K562 (cell line): ENCODE data around the gene UBE2L6. TPM values are rescaled to one million over a fixed set of nuclear protein-coding genes. Genes with fewer than 3 reads are reported as not detected.

Experiments used
- ATAC-seq: fragments of 200-7000 bp; cut with Tn5 transposase; 3 replicates; pipeline ENCODE4 v1.9.1; 2020; ENCODE audit warnings: moderate library complexity
- BruUV-seq: library from RNA; stranded (reverse); fragments of 400-500 nt; replicated peaks from 2 replicates; lab custom pipeline; 2021; lab: Mats Ljungman, UMichigan
- CTCF ChIA-PET: fragments of 300-600 bp; formaldehyde crosslinking; extraction: SDS; loops from one replicate; lab custom pipeline; 2021; ENCODE audit warnings: low intra/inter-chr PET ratio; lab: Yijun Ruan, JAX
- POLR2A ChIA-PET: fragments of 300-600, 350-650 bp; sonication (Branson Sonifier 250); formaldehyde crosslinking; extraction: SDS; loops from one replicate; lab custom pipeline; 2021; ENCODE audit warnings: antibody characterized with exemption, inconsistent platforms; lab: Yijun Ruan, JAX
- DNase-seq, 4 experiments: peaks; one replicate each; pipeline versions ENCODE4 v3.0.0 to v3.0.0-alpha.2; 2011 to 2018; ENCODE audit warnings: low spot score in 3 of 4, mixed read lengths in 3 of 4; ENCODE audit errors: extremely low read depth in 1 of 4
- FAIRE-seq: peaks from 2 replicates; lab custom pipeline; 2011; peaks lifted over from hg19 to GRCh38; lab: Jason Lieb, UNC
- H2AFZ ChIP-seq: 2 replicates; pipeline ENCODE4 v1.6.0; 2011; ENCODE audit warnings: low read depth, low read length, control low read depth, inconsistent platforms
- H3K27ac ChIP-seq: fragments of 200-600 bp; 3 replicates; pipeline ENCODE4 v1.8.0; 2011; ENCODE audit warnings: low read depth, mild to moderate bottlenecking, control low read depth, inconsistent platforms, low read length, moderate library complexity, mixed read lengths; ENCODE audit errors: extremely low read depth
- H3K27me3 ChIP-seq, 2 experiments: fragments of 300-600 bp in 1 of 2; 2 replicates in 1 of 2; 3 replicates in 1 of 2; pipeline versions ENCODE4 v1.6.0 to v1.8.0; 2011; ENCODE audit warnings: inconsistent platforms in 2 of 2, low read length in 2 of 2, mild to moderate bottlenecking in 1 of 2, mixed read lengths in 1 of 2, moderate library complexity in 1 of 2; ENCODE audit not compliant: control insufficient read depth in 2 of 2, insufficient read depth in 2 of 2
- H3K36me3 ChIP-seq: fragments of 300-600 bp; 3 replicates; pipeline ENCODE4 v1.8.0; 2011; ENCODE audit warnings: mild to moderate bottlenecking, low read length, inconsistent platforms; ENCODE audit not compliant: control insufficient read depth, insufficient read depth
- H3K4me1 ChIP-seq, 2 experiments: fragments of 200-600 bp in 1 of 2; replicated peaks in 1 of 2; 2 replicates in 1 of 2; 3 replicates in 1 of 2; pipeline versions ENCODE4 v1.5.1 to v1.8.0; 2011; ENCODE audit warnings: inconsistent platforms in 2 of 2, low read length in 2 of 2, mild to moderate bottlenecking in 1 of 2, mixed read lengths in 1 of 2, moderate library complexity in 1 of 2; ENCODE audit not compliant: control insufficient read depth in 2 of 2, insufficient read depth in 2 of 2
- H3K4me2 ChIP-seq: 2 replicates; pipeline ENCODE4 v1.6.1; 2011; ENCODE audit warnings: low read length, control low read depth, inconsistent platforms, mixed read lengths; ENCODE audit not compliant: insufficient read depth
- H3K4me3 ChIP-seq: fragments of 200-600 bp; sonication (generic), shearing (Covaris generic); 2 replicates; pipeline ENCODE4 v1.5.1; 2016; ENCODE audit warnings: control low read depth, inconsistent platforms
- H3K79me2 ChIP-seq: fragments of 200-600 bp; 3 replicates; pipeline ENCODE4 v1.8.0; 2011; ENCODE audit warnings: low read length, inconsistent platforms; ENCODE audit not compliant: control insufficient read depth, insufficient read depth
- H3K9ac ChIP-seq, 2 experiments: 2 replicates each; pipeline versions ENCODE4 v1.6.0 to v1.6.1; 2011; ENCODE audit warnings: low read depth in 2 of 2, low read length in 2 of 2, control low read depth in 1 of 2, inconsistent platforms in 1 of 2, mild to moderate bottlenecking in 1 of 2, mixed read lengths in 1 of 2; ENCODE audit not compliant: insufficient read depth in 1 of 2
- H3K9me1 ChIP-seq: one replicate; pipeline ENCODE4 v1.6.0; 2011; ENCODE audit warnings: inconsistent platforms, mild to moderate bottlenecking, low read length, moderate library complexity; ENCODE audit not compliant: control insufficient read depth, insufficient read depth
- H3K9me3 ChIP-seq: replicated peaks from 2 replicates; pipeline ENCODE4 v1.5.1; 2011; ENCODE audit warnings: low read depth, low read length, inconsistent platforms; ENCODE audit not compliant: control insufficient read depth, insufficient read depth
- H4K20me1 ChIP-seq: replicated peaks from 2 replicates; pipeline ENCODE4 v1.6.1; 2011; ENCODE audit warnings: low read length, inconsistent platforms, mixed read lengths; ENCODE audit not compliant: control insufficient read depth, insufficient read depth
- ATF1 ChIP-seq, 2 experiments: fragments of 450-650 bp in 1 of 2; IDR thresholded peaks; 2 replicates each; pipeline ENCODE4 v1.6.1; 2016; ENCODE audit warnings: missing compliant biosample characterization in 1 of 2, missing genetic modification characterization in 1 of 2
- CREM ChIP-seq: IDR thresholded peaks from 2 replicates; pipeline ENCODE4 v1.6.1; 2014; ENCODE audit warnings: antibody characterized with exemption, low read depth
- FOXA1 ChIP-seq: fragments of 450-650 bp; IDR thresholded peaks from 2 replicates; pipeline ENCODE4 v1.6.1; 2016; ENCODE audit warnings: mild to moderate bottlenecking, borderline replicate concordance
- GABPB1 ChIP-seq: sonication (generic); formaldehyde crosslinking; IDR thresholded peaks from 2 replicates; pipeline ENCODE4 v1.8.0; 2022; ENCODE audit warnings: mild to moderate bottlenecking, missing genetic modification reagents
- HMBOX1 ChIP-seq: sonication (generic); IDR thresholded peaks from 2 replicates; pipeline ENCODE4 v1.6.1; 2016
- NR1H2 ChIP-seq: sonication (generic); formaldehyde crosslinking; IDR thresholded peaks from 2 replicates; pipeline ENCODE4 v1.4.0; 2020; ENCODE audit warnings: mild to moderate bottlenecking, missing genetic modification reagents
- RAD21 ChIP-seq, 2 experiments: fragments of 250-450 bp in 1 of 2; fragments of 450-650 bp in 1 of 2; sonication (Bioruptor Pico) in 1 of 2; formaldehyde crosslinking in 1 of 2; IDR thresholded peaks in 1 of 2; conservative IDR thresholded peaks in 1 of 2; 2 replicates each; pipeline versions ENCODE4 v1.4.0 to v1.8.0; 2020 to 2022; ENCODE audit warnings: mild to moderate bottlenecking in 2 of 2, moderate library complexity in 1 of 2
- SMARCA4 ChIP-seq: fragments of 450-650 bp; IDR thresholded peaks from 2 replicates; pipeline ENCODE4 v1.6.1; 2016
- SNAPC5 ChIP-seq: fragments of 250-450 bp; sonication (Bioruptor Pico); IDR thresholded peaks from 2 replicates; pipeline ENCODE4 v1.8.0; 2021; ENCODE audit warnings: moderate library complexity, mild to moderate bottlenecking, inconsistent platforms
- ZKSCAN1 ChIP-seq: fragments of 150-350 bp; IDR thresholded peaks from 2 replicates; pipeline ENCODE4 v1.6.1; 2016; ENCODE audit warnings: low read depth, low read length
- ZNF407 ChIP-seq: fragments of 450-650 bp; IDR thresholded peaks from 2 replicates; pipeline ENCODE4 v1.6.1; 2016; ENCODE audit warnings: low read depth
- WGBS: fragments of 100-300 bp; shearing (Covaris generic); methylation state at CpG from one replicate; pipeline ENCODE4 v1.1.6; 2016; ENCODE audit warnings: low coverage, mixed read lengths; ENCODE audit not compliant: insufficient coverage; ENCODE audit errors: missing lambda C conversion rate; 5-methylcytosine and 5-hydroxymethylcytosine counted together
- in situ Hi-C: fragments of 300-500 bp; cut with MboI; formaldehyde crosslinking; loops from 4 replicates; pipeline ENCODE4 v1.15.0; 2018; ENCODE audit warnings: inconsistent platforms, mixed read lengths
- intact Hi-C: fragments of 100-400 bp; cut with micrococcal nuclease; formaldehyde crosslinking; loops from 2 replicates; pipeline ENCODE4 v1.14.2; 2022
- polyA plus RNA-seq, 8 experiments: library from polyadenylated mRNA; depleted of rRNA in 4 of 8; stranded (reverse) in 5 of 8; unstranded in 3 of 8; fragments of >200 nt; fragmentation: Nextera tagmentation in 2 of 8; fragmentation: Illumina TruSeq in 1 of 8; extraction: Ambion mirVana in 2 of 8; extraction: Trizol in 1 of 8; gene quantifications; 2 replicates each; pipeline versions ENCODE4 v1.2.1 to v1.2.3, GENCODE V29; 2011 to 2014; ENCODE audit warnings: inconsistent platforms in 1 of 8, missing spikeins in 1 of 8
- total RNA-seq, 7 experiments: library from RNA; depleted of rRNA in 6 of 7; stranded (reverse); fragments of >200 nt in 6 of 7; fragmentation: Illumina TruSeq in 2 of 7; extraction: Trizol in 2 of 7; gene quantifications; 2 replicates each; pipeline versions ENCODE4 v1.2.1 to v1.2.3, GENCODE V29; 2011 to 2021; ENCODE audit warnings: low replicate concordance in 1 of 7

The UBE2L6 gene
- total and polyA plus RNA-seq, 9 of the 15 experiments (the other 6 are each of a cell fraction or from before 2014, with no cell fraction given) = 5.9 to 24.9 (median 9.7) TPM

GRCh38 chr11:57568330-57568766 lies 876 bp upstream of the UBE2L6 start:
- POLR2A ChIA-PET = interaction anchor here (1.0 to 1.2 kb wide), 3 partner anchors 24 to 108 kb away, joined by 3 read pairs; no protein-coding TSS in a partner anchor
- peak overlapping the region; percentile 97 for H3K4me2 ChIP-seq
- no peaks in the 10 kb centered on the region for H3K9me3 ChIP-seq
- H2AFZ ChIP-seq = peak overlapping the region; percentile 100
- H3K36me3 ChIP-seq = no peaks in the 10 kb centered on the region
- H3K79me2 ChIP-seq = no peaks in the 10 kb centered on the region; the same call in 2 of the 3 replicates
- H3K27ac ChIP-seq = no peak overlapping the region; the same call in 2 of the 3 replicates
- CTCF ChIA-PET = interaction anchor here (1.0 to 4.9 kb wide), 7 partner anchors 73 to 232 kb away, joined by 3 to 37 read pairs (median 4); no protein-coding TSS in a partner anchor
- BruUV-seq = TSS peak; percentile 35
- in situ Hi-C loops = loop anchor here (5.0 kb wide), 1 partner anchor 74 kb away; no protein-coding TSS in a partner anchor
- WGBS = 32% methylated on average over 6 of the region's 6 CpGs
- DNase-seq = peak in 1 of 4 experiments; percentile 85
- ATAC-seq = peak; percentile 26
- no peaks in the 10 kb centered on the region for H4K20me1 ChIP-seq
- H3K4me1 ChIP-seq = peaks cover 12 to 19% of the 10 kb centered on the region in 2 experiments; a peak in 4 of 5 replicates
- peak overlapping the region; percentile 76 to 96 for H3K9ac ChIP-seq
- no peaks in the 10 kb centered on the region; a peak in 1 of 5 replicates for H3K27me3 ChIP-seq
- intact Hi-C loops = loop anchor here (1.0 to 10.0 kb wide), 2 partner anchors 73 to 236 kb away; no protein-coding TSS in a partner anchor
- peak overlapping the region; percentile 78 for H3K4me3 ChIP-seq
- FAIRE-seq = peak; percentile 72
- H3K9me1 ChIP-seq = no peaks in the 10 kb centered on the region
- 0 out of 2 replicates have a peak, but pooled peaks have one; percentile 4 for TF ChIP-seq SMARCA4
- TF ChIP-seq FOXA1 = no peak
- TF ChIP-seq GABPB1 (CRISPR knock-in tag) = 0 out of 2 replicates have a peak, but pooled peaks have one; percentile 46
- TF ChIP-seq HMBOX1 = peak; percentile 68
- no peak for TF ChIP-seq NR1H2 (CRISPR knock-in tag)
- TF ChIP-seq CREM = 0 out of 2 replicates have a peak, but pooled peaks have one; percentile 61
- TF ChIP-seq RAD21 (CRISPR knock-in tag; conservative IDR thresholded peaks at IDR 0.05 in 1 of 2, IDR thresholded peaks at IDR 0.05 in 1 of 2) = peak in 1 of 2 experiments; percentile 81; a peak in 2 of 4 replicates
- TF ChIP-seq SNAPC5 (CRISPR knock-in tag) = no peak
- TF ChIP-seq ZKSCAN1 = peak; percentile 76; the same call in 1 of the 2 replicates
- TF ChIP-seq ATF1 (CRISPR knock-in tag; IDR thresholded peaks at IDR 0.05) = no peak
- TF ChIP-seq ATF1 (tag; IDR thresholded peaks at IDR 0.05) = peak; percentile 66
- no peak for TF ChIP-seq ZNF407
